Adrenal gland (tissue), 12 donors: ENCODE results near the gene ACOX1. TPM values are rescaled to one million over a fixed set of nuclear protein-coding genes. Genes with fewer than 3 reads are reported as not detected.

Experiments used
- DNase-seq, 7 donors: peaks; one replicate each; pipeline ENCODE4 v3.0.0-alpha.2; 2019 to 2020
- H3K27ac ChIP-seq, 5 donors: fragments of 200-600 bp; sonication (generic) in 4 of 5; 1 replicate in 3 of 5; 2 replicates in 2 of 5; pipeline versions ENCODE4 v1.5.1 to v1.8.0; 2016 to 2020; ENCODE audit warnings: mild to moderate bottlenecking in 1 of 5
- H3K27me3 ChIP-seq: fragments of 200-600 bp; 2 replicates; pipeline ENCODE4 v1.8.0; 2021
- H3K36me3 ChIP-seq, 2 donors: fragments of 200-600 bp; replicated peaks in 1 of 2; 1 replicate in 1 of 2; 2 replicates in 1 of 2; pipeline versions ENCODE4 v1.5.1 to v1.8.0; 2018 to 2022
- H3K4me1 ChIP-seq, 2 donors: fragments of 200-600 bp; replicated peaks in 1 of 2; 1 replicate in 1 of 2; 2 replicates in 1 of 2; pipeline versions ENCODE4 v1.5.1 to v1.8.0; 2018 to 2021
- H3K4me3 ChIP-seq, 4 donors: fragments of 200-600 bp; sonication (generic) in 3 of 4; one replicate each; pipeline ENCODE4 v1.5.1; 2016 to 2018
- H3K9me3 ChIP-seq, 3 donors: fragments of 200-600 bp; sonication (generic) in 1 of 3; replicated peaks in 1 of 3; 1 replicate in 2 of 3; 2 replicates in 1 of 3; pipeline versions ENCODE4 v1.5.1 to v1.8.0; 2016 to 2021
- CTCF ChIP-seq, 6 experiments: fragments of 450-650 bp in 4 of 6; fragments of 200-600 bp in 2 of 6; sonication (generic) in 1 of 6; IDR thresholded peaks; 1 replicate in 5 of 6; 2 replicates in 1 of 6; pipeline versions ENCODE4 v1.5.1 to v1.8.0; 2016 to 2021; ENCODE audit warnings: antibody characterized with exemption in 6 of 6, mild to moderate bottlenecking in 2 of 6, moderate library complexity in 1 of 6
- POLR2A ChIP-seq, 2 donors: fragments of 450-650 bp; IDR thresholded peaks; one replicate each; pipeline ENCODE4 v1.6.1; 2017; ENCODE audit warnings: antibody characterized with exemption in 2 of 2, mild to moderate bottlenecking in 2 of 2, moderate library complexity in 1 of 2
- WGBS, 4 donors: extraction: QIAGEN DNeasy Blood & Tissue Kit in 2 of 4; methylation state at CpG; one replicate each; pipeline versions ENCODE4 v1.1.5 to v1.1.7; 2013 to 2017; 5-methylcytosine and 5-hydroxymethylcytosine counted together
- intact Hi-C, 2 donors: fragments of 100-400 bp; cut with DNase I; formaldehyde crosslinking; loops; one replicate each; pipeline versions ENCODE4 v1.14.1 to v1.15.0; 2022 to 2023
- polyA plus RNA-seq, 3 donors: library from polyadenylated mRNA; stranded (reverse); fragments of 200-250 nt in 2 of 3; fragments of 350-450 nt in 1 of 3; fragmentation: Illumina TruSeq in 1 of 3; extraction: RNeasy Lipid Tissue Mini Kit (QIAGEN cat#74804) in 1 of 3; gene quantifications; one replicate each; pipeline ENCODE4 v1.2.3, GENCODE V29; 2013 to 2014
- total RNA-seq, 9 donors: library from RNA; depleted of rRNA in 4 of 9; stranded (reverse); fragments of >200 nt in 4 of 9; fragments of 120-200 nt in 1 of 9; fragmentation: NEBNext Ultra II Directional in 1 of 9; extraction: Animal tissue kit (Norgen Biotek cat#: 25700) in 1 of 9; gene quantifications; one replicate each; pipeline versions ENCODE4 v1.1.0 to v1.2.4, GENCODE V29; 2013 to 2023
- donor health status: healthy with polysubstance abuse.
- donor health status: Bipolar disorder and iron deficiency.
- donor health status: DM: yes; HTN: yes; CAD: no.
- donor health status: DM: no; HTN: no; CAD: no.
- donor health status: DM: no; HTN: no; CAD: no.
- donor health status: DM: yes; HTN: yes; CAD: no.

Gene ACOX1
- total and polyA plus RNA-seq, 12 donors = 28.9 to 109 (median 69.1) TPM

GRCh38 chr17:76017481-76018339 is 38.7 kb upstream of the ACOX1 start:
- TF ChIP-seq CTCF (IDR thresholded peaks at IDR 0.05) = no peak
- TF ChIP-seq POLR2A (IDR thresholded peaks at IDR 0.05) = no peak
- WGBS, 4 donors = 64 to 100% (median 84%) methylated on average over 5 to 21 of the region's 21 CpGs
- Histone ChIP-seq H3K4me1 (peaks cover 4 to 6% of the 10 kb centered on the region in 2 donors), H3K9me3 (no peaks in the 10 kb centered on the region), H3K4me3 (no peak overlapping the region), H3K27ac (no peak overlapping the region), H3K27me3 (no peaks in the 10 kb centered on the region), H3K36me3 (no peaks in the 10 kb centered on the region)
- DNase-seq = peak in 6 of 7 donors; percentile 55 to 78 (median 66)
- intact Hi-C loops = loop anchor here in 1 of 2 donors (10.0 kb wide), 1 partner anchor 157 kb away; no protein-coding TSS in a partner anchor

DNA sequence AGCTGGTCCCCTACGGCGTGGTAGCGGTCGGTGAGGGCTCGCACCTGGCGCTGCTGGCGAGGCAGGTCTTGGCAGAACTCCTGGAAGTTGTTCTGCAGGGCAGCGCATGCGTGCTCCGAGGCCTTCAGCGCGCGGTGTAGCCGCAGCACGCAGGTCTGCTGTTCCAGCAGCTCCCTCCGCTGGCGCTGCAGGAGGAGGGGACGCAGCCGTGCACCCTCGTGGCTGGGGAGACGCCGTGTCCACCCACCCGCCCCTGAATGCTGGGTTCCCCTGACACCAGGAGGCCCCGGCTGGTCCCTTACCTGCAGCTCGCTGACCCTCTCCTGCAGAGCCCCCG is 35.9 kb upstream of the ACOX1 start:
- TF ChIP-seq POLR2A (IDR thresholded peaks at IDR 0.05) = no peak
- no peak for TF ChIP-seq CTCF (IDR thresholded peaks at IDR 0.05)
- WGBS, 4 donors = 63 to 83% (median 78%) methylated on average over 3 to 26 of the region's 26 CpGs
- no peak for DNase-seq
- Histone ChIP-seq H3K27me3 (no peaks in the 10 kb centered on the region), H3K36me3 (no peaks in the 10 kb centered on the region), H3K4me3 (no peak overlapping the region), H3K27ac (no peak overlapping the region), H3K4me1 (peaks cover 4 to 6% of the 10 kb centered on the region in 2 donors), H3K9me3 (no peaks in the 10 kb centered on the region)
- intact Hi-C loops = loop anchor here in 1 of 2 donors (5.0 to 10.0 kb wide), 2 partner anchors 160 to 282 kb away; no protein-coding TSS in a partner anchor

DNA sequence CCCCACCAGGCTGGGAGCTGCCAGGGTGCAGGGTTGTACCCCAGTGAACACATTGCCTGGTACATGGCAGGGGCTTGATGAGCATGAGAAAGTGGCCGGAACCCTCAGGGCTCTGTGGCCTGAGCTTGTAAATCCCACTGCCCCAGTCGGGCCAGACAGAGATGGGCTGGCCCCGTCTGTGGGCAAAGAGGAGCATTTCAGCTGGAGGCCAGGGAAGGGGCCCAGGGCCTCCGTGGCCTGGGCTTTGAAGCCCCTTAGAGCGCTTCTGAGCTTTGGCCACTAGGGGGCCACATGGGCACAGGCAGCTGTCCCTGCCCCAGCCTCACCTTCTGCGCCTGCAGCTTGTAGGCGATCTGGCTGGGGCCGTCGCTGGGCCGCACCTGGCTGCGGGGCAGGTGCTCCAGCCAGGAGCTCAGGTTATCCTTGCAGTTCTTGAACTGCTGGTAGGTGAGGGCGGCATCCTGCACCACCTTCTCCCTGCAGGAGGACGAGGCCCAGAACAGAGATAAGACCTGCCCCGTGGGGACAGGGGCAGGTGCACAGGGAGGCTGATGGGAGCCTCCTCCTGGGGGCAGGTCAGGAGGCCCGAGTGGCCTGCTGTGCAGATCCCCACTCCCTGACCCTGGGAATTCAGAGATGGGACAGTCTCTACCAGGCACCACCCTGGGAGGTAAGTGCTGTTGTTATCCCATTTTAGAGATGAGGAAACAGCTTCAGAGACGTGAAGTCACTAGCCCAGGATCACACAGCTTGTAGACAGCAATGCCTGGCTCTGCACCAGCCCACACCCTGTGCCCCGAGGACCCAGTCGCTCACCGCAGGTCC is 35.3 kb upstream of the ACOX1 start:
- Histone ChIP-seq H3K36me3 (no peaks in the 10 kb centered on the region), H3K9me3 (no peaks in the 10 kb centered on the region), H3K27ac (no peak overlapping the region), H3K4me3 (no peak overlapping the region), H3K4me1 (peaks cover 2 to 4% of the 10 kb centered on the region in 2 donors), H3K27me3 (no peaks in the 10 kb centered on the region)
- TF ChIP-seq POLR2A (IDR thresholded peaks at IDR 0.05) (no peak), CTCF (IDR thresholded peaks at IDR 0.05) (peak; percentile 82 to 98 (median 92))
- peak; percentile 61 to 85 (median 78) for DNase-seq
- 20 to 80% (median 27%) methylated on average over 1 to 19 of the region's 19 CpGs for WGBS, 4 donors
- intact Hi-C loops = loop anchor here in 1 of 2 donors (5.0 to 10.0 kb wide), 2 partner anchors 160 to 283 kb away; no protein-coding TSS in a partner anchor

DNA sequence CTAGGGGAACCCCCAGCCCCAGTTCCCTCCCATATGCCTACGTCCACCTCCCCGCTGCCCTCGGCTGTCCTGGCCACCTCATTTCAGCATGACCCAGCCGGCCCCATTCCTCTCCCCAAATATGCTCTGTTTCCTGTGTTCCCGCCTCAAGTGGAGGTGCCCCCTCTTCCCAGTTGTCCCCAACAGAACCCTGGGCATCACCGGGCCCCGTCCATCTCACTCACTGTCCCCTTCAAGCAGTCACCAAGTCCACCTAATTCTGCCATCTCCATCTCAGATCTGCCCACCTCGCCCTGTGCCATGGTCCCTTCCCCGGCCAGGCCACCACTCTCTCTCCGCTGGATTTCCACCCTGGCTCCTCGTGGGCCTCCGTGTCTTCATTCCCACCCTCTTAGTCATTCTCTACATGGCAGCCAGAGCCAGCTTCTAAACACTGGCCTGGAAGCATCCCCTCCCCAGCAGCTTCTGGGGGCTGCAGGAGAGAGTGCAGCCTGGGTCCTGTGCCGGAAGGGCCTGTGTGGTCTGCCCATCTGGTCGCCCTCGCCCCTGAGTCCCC is 34.5 kb upstream of the ACOX1 start:
- no peak for TF ChIP-seq CTCF (IDR thresholded peaks at IDR 0.05)
- TF ChIP-seq POLR2A (IDR thresholded peaks at IDR 0.05) = no peak

More for the DNA sequence above, 34.5 kb upstream of the ACOX1 start:
- no peaks in the 10 kb centered on the region for H3K27me3 ChIP-seq
- H3K9me3 ChIP-seq = no peaks in the 10 kb centered on the region
- no peak for DNase-seq
- no peak overlapping the region for H3K4me3 ChIP-seq
- WGBS, 4 donors = 58 to 66% (median 62%) methylated on average over 15 of the region's 15 CpGs
- H3K36me3 ChIP-seq = no peaks in the 10 kb centered on the region
- H3K4me1 ChIP-seq = peaks cover 0 to 4% of the 10 kb centered on the region in 2 donors
- intact Hi-C loops = loop anchor here in 1 of 2 donors (5.0 to 10.0 kb wide), 2 partner anchors 161 to 284 kb away; no protein-coding TSS in a partner anchor
- no peak overlapping the region for H3K27ac ChIP-seq
